Forelimb muscle (tissue), 1 donor: ENCODE measurements around the gene EEF1AKMT3. TPM values are rescaled to one million over a fixed set of nuclear protein-coding genes. Genes with fewer than 3 reads are reported as not detected.
A peak's percentile ranks its signal among the peaks of the same experiment; 100 is the strongest.
"Not testable (repeated sequence)": the region's sequence is repeated elsewhere in the genome, so short reads cannot be mapped to it uniquely, and the experiment has no call there.

ENCODE experiments used
- DNase-seq: peaks from one replicate; pipeline ENCODE4 v3.0.0-alpha.2; 2013; ENCODE audit warnings: low read depth
- polyA plus RNA-seq: library from polyadenylated mRNA; unstranded; fragments of 120-200 nt; gene quantifications from one replicate; pipeline ENCODE4 v1.2.1, GENCODE V29; 2013; ENCODE audit not compliant: insufficient read length

The EEF1AKMT3 gene
- polyA plus RNA-seq, 1 donor: 6.9 TPM

GRCh38 chr12:57765003-57765697 lies 7.3 kb upstream of the EEF1AKMT3 start:
- no peak for DNase-seq

GRCh38 chr12:57765698-57766463 lies 6.5 kb upstream of the EEF1AKMT3 start:
- no peak for DNase-seq

GRCh38 chr12:57766464-57767304 lies 5.7 kb upstream of the EEF1AKMT3 start, which contains the start of gene CYP27B1:
CYP27B1 (minus strand) TSS chr12:57767078; CDS start chr12:57767041, 37 bp downstream.
- no peak for DNase-seq

- no peak for DNase-seq
These were observed 5.1 kb upstream of the EEF1AKMT3 start for GRCh38 chr12:57767305-57767698.

GRCh38 chr12:57767876-57768275 lies 4.5 kb upstream of the EEF1AKMT3 start:
- DNase-seq: no peak

GRCh38 chr12:57769594-57769993 lies 2.8 kb upstream of the EEF1AKMT3 start:
- no peak for DNase-seq

- DNase-seq: no peak
These were observed 1.7 kb upstream of the EEF1AKMT3 start for GRCh38 chr12:57770734-57771133.

- DNase-seq: peak; percentile 89
These were observed 1.1 kb upstream of the EEF1AKMT3 start for GRCh38 chr12:57771236-57771872.

GRCh38 chr12:57771873-57772428 lies 463 bp upstream of the EEF1AKMT3 start, which contains the start of gene METTL1:
METTL1 (minus strand) TSS chr12:57772105; CDS start chr12:57772083, 22 bp downstream.
- DNase-seq: peak; percentile 94

- not testable (repeated sequence) for DNase-seq
These were observed 2.2 kb downstream of the EEF1AKMT3 start for GRCh38 chr12:57774634-57775033.

GRCh38 chr12:57775044-57775443 lies 2.6 kb downstream of the EEF1AKMT3 start:
- DNase-seq: no peak

- DNase-seq: no peak
These were observed 3.3 kb downstream of the EEF1AKMT3 start for GRCh38 chr12:57775563-57776246.

- no peak for DNase-seq
These were observed 3.8 kb downstream of the EEF1AKMT3 start for GRCh38 chr12:57776247-57776587.

GRCh38 chr12:57777367-57777766 lies 5.0 kb downstream of the EEF1AKMT3 start:
- DNase-seq: no peak

GRCh38 chr12:57777911-57778310 lies 5.5 kb downstream of the EEF1AKMT3 start:
- DNase-seq: no peak

GRCh38 chr12:57779736-57780135 lies 7.3 kb downstream of the EEF1AKMT3 start:
- DNase-seq: no peak

- no peak for DNase-seq
These were observed 8.0 kb downstream of the EEF1AKMT3 start for GRCh38 chr12:57780284-57780897.

- no peak for DNase-seq
These were observed 8.8 kb downstream of the EEF1AKMT3 start for GRCh38 chr12:57781244-57781643.

GRCh38 chr12:57781801-57782200 lies 9.4 kb downstream of the EEF1AKMT3 start:
- DNase-seq: no peak

GRCh38 chr12:57782243-57782607 lies 9.8 kb downstream of the EEF1AKMT3 start:
- DNase-seq: no peak
